HG03460 (cell line): Measurements from ENCODE around the gene HS6ST3.
"Not testable (repeated sequence)": the region's sequence is repeated elsewhere in the genome, so short reads cannot be mapped to it uniquely, and the experiment has no call there.

Source experiments
- ATAC-seq: cut with Tn5 transposase; IDR thresholded peaks from one replicate; pipeline ENCODE4 v1.9.1; 2021; ENCODE audit not compliant: unreplicated experiment

The HS6ST3 gene

DNA sequence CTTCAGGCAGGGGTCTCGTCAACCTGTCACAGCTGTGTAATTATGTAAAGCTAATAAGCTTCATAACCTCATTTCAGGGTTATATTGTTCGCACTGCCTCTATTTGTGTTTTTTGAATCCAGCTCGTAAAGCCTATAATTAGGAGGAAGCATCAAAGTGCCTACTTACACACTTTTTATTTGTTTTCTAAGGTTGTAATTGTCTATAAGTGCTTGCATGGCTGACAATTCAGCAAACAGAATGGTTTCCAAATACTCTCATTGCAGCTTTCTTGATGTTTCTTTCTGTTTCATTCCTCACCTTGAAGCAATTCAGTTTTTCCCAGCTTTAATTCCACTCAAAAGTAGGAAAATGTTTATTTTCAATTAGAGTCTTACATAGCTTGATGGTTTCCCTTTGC lies 336.3 kb downstream of the HS6ST3 start:
- no peak for ATAC-seq

- ATAC-seq: no peak
Observed at GRCh38 chr13:96428911-96429310, 339.0 kb downstream of the HS6ST3 start.

- no peak for ATAC-seq
Observed at GRCh38 chr13:96431044-96431581, 341.2 kb downstream of the HS6ST3 start.

GRCh38 chr13:96444676-96445075 lies 354.8 kb downstream of the HS6ST3 start:
- no peak for ATAC-seq

DNA sequence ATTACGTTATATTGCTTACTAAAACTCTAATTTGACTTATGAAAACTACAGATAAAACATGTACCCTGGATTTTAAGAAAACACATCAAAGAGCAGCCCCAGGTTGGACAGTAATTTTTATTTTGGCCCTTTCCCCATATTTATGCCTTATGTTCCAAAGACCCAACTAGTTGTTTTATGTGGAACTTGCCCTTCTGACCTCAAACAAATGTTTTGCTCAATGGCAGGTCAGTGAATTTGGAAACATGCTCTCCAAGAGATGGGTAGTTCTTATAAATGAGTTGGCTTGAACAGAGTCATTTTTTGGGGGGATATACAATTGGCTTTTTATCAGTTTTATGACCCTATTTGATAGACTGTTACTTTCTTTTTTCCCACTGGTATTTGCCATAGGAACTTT lies 360.0 kb downstream of the HS6ST3 start:
- ATAC-seq: no peak

- ATAC-seq: no peak
Observed at GRCh38 chr13:96450326-96451020, 360.6 kb downstream of the HS6ST3 start.

- ATAC-seq: no peak
Observed at GRCh38 chr13:96454466-96454865, 364.6 kb downstream of the HS6ST3 start.

GRCh38 chr13:96460609-96461008 lies 370.7 kb downstream of the HS6ST3 start:
- ATAC-seq: no peak

DNA sequence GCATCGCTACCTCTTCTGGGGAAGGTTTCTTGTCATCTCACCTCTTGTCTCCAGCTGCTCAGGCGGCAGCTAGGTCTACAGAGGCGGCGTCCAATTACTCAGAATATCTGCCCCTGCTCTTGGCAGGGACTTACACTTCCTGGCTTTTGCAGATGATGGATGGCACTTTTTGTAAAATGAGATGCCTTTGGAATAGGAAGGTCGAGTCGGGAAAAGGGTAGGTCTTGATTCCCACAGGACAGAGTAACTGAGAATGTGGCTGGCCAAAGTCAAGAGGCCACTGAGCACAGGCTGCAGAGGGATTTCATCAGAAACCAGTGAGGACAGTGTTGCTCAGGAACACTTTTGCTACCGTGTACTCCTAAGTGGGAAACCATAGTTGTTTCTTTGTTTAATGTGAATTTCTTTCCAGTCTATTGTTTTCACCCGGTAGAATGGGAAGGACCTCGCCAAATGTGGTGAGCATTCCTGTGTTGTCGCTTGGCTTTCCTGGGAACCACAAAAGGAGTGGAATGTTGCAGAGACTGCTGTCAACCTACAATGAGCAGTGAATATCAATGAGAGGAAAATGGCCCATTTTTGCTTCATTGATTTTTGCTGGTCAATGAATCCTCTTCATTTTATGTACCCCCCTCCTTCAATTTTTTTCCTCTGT lies 383.7 kb downstream of the HS6ST3 start:
- no peak for ATAC-seq

DNA sequence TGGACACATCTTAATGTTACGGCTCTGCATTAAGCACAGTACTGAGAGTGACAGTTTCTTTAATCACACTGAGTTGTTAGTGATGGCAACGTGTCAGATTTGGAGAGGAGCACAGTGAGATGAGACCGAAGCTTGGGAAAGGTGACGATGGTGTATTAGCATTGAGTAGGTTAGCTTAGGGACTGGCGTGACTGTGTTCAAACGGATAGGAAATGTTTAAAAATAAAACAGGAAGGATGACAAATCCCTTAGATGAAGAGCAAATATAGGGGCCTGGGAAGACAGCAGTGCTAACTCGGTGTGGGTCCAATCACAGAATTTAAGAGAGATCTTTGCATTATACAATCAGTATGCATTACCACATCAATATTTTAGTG lies 384.3 kb downstream of the HS6ST3 start:
- ATAC-seq: no peak

DNA sequence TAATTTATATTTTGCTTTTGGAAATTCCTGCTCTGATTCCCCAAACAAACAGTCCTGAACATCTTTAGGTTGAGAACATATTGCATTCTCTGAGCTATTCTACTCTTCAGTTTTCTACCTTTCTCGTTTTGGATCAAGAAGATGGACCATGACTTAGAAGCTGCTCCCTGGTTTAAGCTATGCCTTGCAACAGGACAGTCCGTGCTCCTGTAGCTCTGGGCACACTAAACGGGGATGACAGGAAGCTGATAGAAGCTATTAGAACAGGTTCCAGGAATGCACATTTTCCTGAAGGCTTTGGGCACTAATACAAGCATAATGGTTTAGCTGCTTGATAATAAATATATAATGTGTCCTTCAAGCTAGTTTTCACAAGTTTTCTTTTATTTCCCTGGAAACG lies 385.2 kb downstream of the HS6ST3 start:
- no peak for ATAC-seq

DNA sequence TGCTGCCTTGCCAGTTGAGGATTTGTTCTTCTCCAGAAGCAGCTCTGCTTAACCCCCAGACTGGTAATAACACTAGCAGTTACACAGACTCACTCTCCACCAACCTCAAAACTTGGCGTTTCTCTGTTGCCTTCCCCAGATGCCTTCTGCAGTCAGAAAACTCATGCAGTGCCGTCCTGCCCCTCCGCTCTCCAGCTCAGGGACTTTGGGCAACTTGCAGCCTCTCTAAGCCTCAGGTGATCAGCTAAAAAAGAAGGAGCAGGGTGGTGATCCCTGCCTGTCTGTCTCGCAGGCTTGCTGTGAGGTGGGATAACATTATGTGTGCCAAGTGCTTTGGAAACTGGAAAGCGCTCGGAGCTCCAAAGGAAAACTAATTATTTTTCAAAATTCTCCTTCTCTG lies 391.6 kb downstream of the HS6ST3 start:
- no peak for ATAC-seq

DNA sequence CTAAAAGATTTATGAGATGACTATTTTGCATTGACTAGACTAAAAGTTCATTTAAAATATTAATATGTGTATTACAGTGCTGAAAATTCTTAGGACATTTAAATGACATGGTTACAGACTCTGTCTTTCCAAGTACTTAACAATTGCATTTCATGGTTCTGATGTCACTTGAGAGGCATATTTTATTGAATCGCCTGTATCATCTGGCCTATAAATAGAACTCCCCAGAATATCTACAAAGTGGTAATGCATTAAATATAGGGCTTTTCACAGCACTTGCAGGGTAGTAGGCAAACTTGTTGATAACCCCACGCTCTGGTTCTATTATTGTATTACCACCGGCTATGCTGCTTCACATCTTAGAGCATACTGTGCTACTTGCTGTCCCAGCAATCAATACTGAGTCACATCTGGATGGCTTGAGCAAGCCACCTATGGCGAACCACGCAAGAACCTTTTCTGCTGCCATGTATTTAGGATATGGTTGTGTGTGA lies 400.6 kb downstream of the HS6ST3 start:
- ATAC-seq: no peak

- ATAC-seq: no peak
Observed at GRCh38 chr13:96491103-96491502, 401.2 kb downstream of the HS6ST3 start.

GRCh38 chr13:96492766-96493165 lies 402.9 kb downstream of the HS6ST3 start:
- no peak for ATAC-seq

- no peak for ATAC-seq
Observed at GRCh38 chr13:96499656-96500055, 409.7 kb downstream of the HS6ST3 start.

DNA sequence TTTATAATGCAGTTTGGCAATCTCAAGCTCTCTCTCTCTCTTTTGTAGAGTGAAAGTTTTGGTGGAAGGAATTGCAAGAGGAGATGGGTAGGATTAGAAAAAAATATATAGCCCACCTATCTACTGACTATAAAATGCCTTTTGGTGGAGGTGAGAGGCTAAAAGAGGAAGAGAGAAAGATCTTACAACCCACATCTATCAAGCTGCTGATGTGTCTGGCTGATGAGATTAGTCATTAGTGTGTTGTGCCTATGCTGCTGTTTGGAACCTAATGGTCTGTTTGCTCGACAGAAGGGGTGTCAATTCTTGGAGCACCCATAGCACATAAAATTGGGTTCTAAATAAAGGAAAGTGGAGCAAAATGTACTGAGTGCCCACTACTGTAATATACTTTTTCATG lies 411.0 kb downstream of the HS6ST3 start:
- ATAC-seq: no peak

DNA sequence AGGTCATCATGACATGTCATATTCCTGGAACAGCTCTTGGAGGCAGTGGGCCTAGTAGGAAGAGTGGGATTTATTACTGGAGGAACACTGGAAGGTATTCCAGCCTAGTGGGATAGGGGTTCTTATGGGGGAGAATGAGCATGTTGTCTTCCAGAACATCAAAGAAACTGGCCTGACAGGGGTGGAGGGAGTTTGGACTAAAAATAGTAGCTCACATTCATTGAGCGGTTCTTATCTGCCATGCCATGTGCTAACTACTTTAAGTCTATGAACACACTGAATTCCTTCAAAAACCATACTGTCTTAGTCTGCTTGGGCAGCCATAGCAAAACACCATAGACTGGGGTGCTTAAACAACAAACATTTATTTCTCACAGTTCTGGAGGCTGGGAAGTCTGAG lies 413.6 kb downstream of the HS6ST3 start:
- no peak for ATAC-seq

DNA sequence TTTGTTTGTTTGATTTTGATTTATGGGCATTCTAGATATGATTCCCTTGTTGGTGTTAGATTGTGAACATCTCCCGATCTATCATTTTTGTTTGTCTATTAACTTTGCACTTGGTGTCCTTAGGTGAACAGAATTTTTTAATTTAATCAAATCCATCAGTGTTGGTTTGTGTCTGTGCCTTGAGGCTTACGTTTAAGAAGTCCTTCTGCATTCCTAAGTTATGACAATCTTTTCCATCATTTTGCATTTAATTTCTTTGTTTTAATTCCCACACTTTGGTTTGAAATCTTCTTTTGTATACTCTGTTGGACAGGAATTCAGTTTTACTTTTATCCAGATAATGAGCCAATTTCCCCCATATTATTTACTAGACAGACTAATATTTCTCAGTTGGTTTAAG lies 421.7 kb downstream of the HS6ST3 start:
- no peak for ATAC-seq

GRCh38 chr13:96519380-96519779 lies 429.5 kb downstream of the HS6ST3 start:
- ATAC-seq: no peak

GRCh38 chr13:96524398-96525020 lies 434.6 kb downstream of the HS6ST3 start:
- ATAC-seq: not testable (repeated sequence)

GRCh38 chr13:96525715-96526114 lies 435.8 kb downstream of the HS6ST3 start:
- ATAC-seq: no peak
